ENCODE measurements around the gene ATP10B.
A peak's percentile ranks its signal among the peaks of the same experiment; 100 is the strongest.

The ATP10B gene

GRCh38 chr5:160655717-160656116 lies 196.3 kb downstream of the ATP10B start:
- POLR2A ChIA-PET: no interaction called here
- TF ChIP-seq ZNF580 (tag by site-specific recombination; IDR thresholded peaks at IDR 0.05) (no peak), ZNF530 (tag by site-specific recombination; IDR thresholded peaks at IDR 0.05; ENCODE audit: low read depth) (no peak), ZSCAN5A (tag by site-specific recombination; IDR thresholded peaks at IDR 0.05) (no peak), WT1 (tag by site-specific recombination; IDR thresholded peaks at IDR 0.05) (no peak), ZNF362 (tag by site-specific recombination; IDR thresholded peaks at IDR 0.05) (no peak), ZNF138 (tag by site-specific recombination; IDR thresholded peaks at IDR 0.05; ENCODE audit: borderline replicate concordance) (no peak), ZNF830 (tag by site-specific recombination; IDR thresholded peaks at IDR 0.05; ENCODE audit: low read depth) (no peak), SCRT2 (tag by site-specific recombination; IDR thresholded peaks at IDR 0.05) (no peak), IKZF3 (tag by site-specific recombination; IDR thresholded peaks at IDR 0.05) (no peak)

GRCh38 chr5:160651692-160652645 lies 200.0 kb downstream of the ATP10B start:
- Histone ChIP-seq H3K4me1 (ENCODE audit: control insufficient read depth, insufficient read depth, low read length) (no peaks in the 10 kb centered on the region), H3K27ac (ENCODE audit: extremely low read depth, low read depth, low read length) (no peak overlapping the region), H3K36me3 (ENCODE audit: control insufficient read depth in 2 of 2, insufficient read depth in 1 of 2, low read length in 2 of 2) (no peaks in the 10 kb centered on the region), H3K4me3 (ENCODE audit: low read depth, low read length) (no peak overlapping the region), H3K9me3 (ENCODE audit: control insufficient read depth, insufficient read depth, low read depth, low read length) (no peaks in the 10 kb centered on the region)
- ChIA-PET POLR2A (no interaction called here), CTCF (interaction anchor here (1.1 to 1.4 kb wide), 2 partner anchors 10 to 27 kb away, joined by 4 read pairs; no protein-coding TSS in a partner anchor)
- peak; percentile 51 for TF ChIP-seq ZNF426 (tag by site-specific recombination; IDR thresholded peaks at IDR 0.05)
- TF ChIP-seq ZNF623 (tag by site-specific recombination; IDR thresholded peaks at IDR 0.05): 0 out of 2 replicates have a peak, but pooled peaks have one; percentile 36
- TF ChIP-seq YY1 (tag by site-specific recombination; IDR thresholded peaks at IDR 0.05): no peak
- no peak for TF ChIP-seq ZNF514 (tag by site-specific recombination; IDR thresholded peaks at IDR 0.05)
- peak; percentile 73; the same call in 1 of the 2 replicates for TF ChIP-seq ZNF202 (tag by site-specific recombination; IDR thresholded peaks at IDR 0.05; ENCODE audit: borderline replicate concordance)
- peak; percentile 63; the same call in 1 of the 2 replicates for TF ChIP-seq ZNF394 (tag by site-specific recombination; IDR thresholded peaks at IDR 0.05; ENCODE audit: borderline replicate concordance)
- peak; percentile 41; the same call in 1 of the 2 replicates for TF ChIP-seq ZNF555 (tag by site-specific recombination; conservative IDR thresholded peaks at IDR 0.05)
- TF ChIP-seq PRDM10 (tag by site-specific recombination; IDR thresholded peaks at IDR 0.05): peak; percentile 18; the same call in 1 of the 2 replicates
- no peak for TF ChIP-seq ZNF155 (tag by site-specific recombination; IDR thresholded peaks at IDR 0.05)
- TF ChIP-seq ZNF335 (tag by site-specific recombination; conservative IDR thresholded peaks at IDR 0.05): 0 out of 2 replicates have a peak, but pooled peaks have one; percentile 25
- peak; percentile 84 for TF ChIP-seq GLIS1 (tag by site-specific recombination; IDR thresholded peaks at IDR 0.05)
- no peak for TF ChIP-seq ZNF169 (tag by site-specific recombination; IDR thresholded peaks at IDR 0.05)
- TF ChIP-seq TCF7L2 (IDR thresholded peaks at IDR 0.05; ENCODE audit: borderline replicate concordance, low read depth, low read length): peak; percentile 53; the same call in 1 of the 2 replicates
- TF ChIP-seq ZBTB11 (tag by site-specific recombination; conservative IDR thresholded peaks at IDR 0.05; ENCODE audit: low read depth): peak; percentile 43; the same call in 1 of the 2 replicates

More at GRCh38 chr5:160655717-160656116, 196.3 kb downstream of the ATP10B start:
- CTCF ChIA-PET: no interaction called here
- Histone ChIP-seq H3K4me1 (ENCODE audit: control insufficient read depth, insufficient read depth, low read length) (no peaks in the 10 kb centered on the region), H3K36me3 (ENCODE audit: control insufficient read depth in 2 of 2, insufficient read depth in 1 of 2, low read length in 2 of 2) (no peaks in the 10 kb centered on the region), H3K4me3 (ENCODE audit: low read depth, low read length) (no peak overlapping the region), H3K27ac (ENCODE audit: extremely low read depth, low read depth, low read length) (no peak overlapping the region), H3K9me3 (ENCODE audit: control insufficient read depth, insufficient read depth, low read depth, low read length) (no peaks in the 10 kb centered on the region)

All from HEK293 (cell line).